22Rv1 (cell line): ENCODE data around the gene FANCC.

Experiments used
- CTCF ChIP-seq: fragments of 450-650 bp; IDR thresholded peaks from 2 replicates; pipeline ENCODE4 v1.5.1; 2017; ENCODE audit warnings: mild to moderate bottlenecking
- ZFX ChIP-seq: fragments of 450-650 bp; IDR thresholded peaks from 2 replicates; pipeline ENCODE4 v1.6.1; 2017; ENCODE audit warnings: antibody characterized with exemption, borderline replicate concordance

GRCh38 chr9:95346021-95346420, 28.5 kb upstream of the FANCC start:
- TF ChIP-seq CTCF (no peak), ZFX (no peak)
